Ovary (tissue), 9 donors: ENCODE measurements around the gene TSC2. TPM values are rescaled to one million over a fixed set of nuclear protein-coding genes. Genes with fewer than 3 reads are reported as not detected.
A peak's percentile ranks its signal among the peaks of the same experiment; 100 is the strongest.

Source experiments
- DNase-seq, 5 donors: peaks; one replicate each; pipeline ENCODE4 v3.0.0-alpha.2; 2019 to 2020
- H3K27ac ChIP-seq, 2 donors: fragments of 200-600 bp; one replicate each; pipeline versions ENCODE4 v1.5.1 to v1.8.0; 2019 to 2022
- H3K27me3 ChIP-seq: fragments of 200-600 bp; one replicate; pipeline ENCODE4 v1.8.0; 2022
- H3K36me3 ChIP-seq: fragments of 200-600 bp; sonication (generic); one replicate; pipeline ENCODE4 v1.5.1; 2019
- H3K4me1 ChIP-seq: one replicate; pipeline ENCODE4 v1.8.1; 2013; ENCODE audit warnings: mild to moderate bottlenecking, moderate library complexity; ENCODE audit not compliant: insufficient read depth
- H3K4me3 ChIP-seq: fragments of 200-600 bp; sonication (generic); one replicate; pipeline ENCODE4 v1.5.1; 2017
- H3K9me3 ChIP-seq, 2 donors: fragments of 200-600 bp in 1 of 2; sonication (generic) in 1 of 2; one replicate each; pipeline versions ENCODE4 v1.5.1 to v1.8.1; 2013 to 2019; ENCODE audit warnings: mild to moderate bottlenecking in 1 of 2, moderate library complexity in 1 of 2
- EP300 ChIP-seq: sonication (generic); formaldehyde crosslinking; IDR thresholded peaks from one replicate; pipeline ENCODE4 v1.6.1; 2017; ENCODE audit warnings: antibody characterized with exemption
- POLR2A ChIP-seq: fragments of 450-650 bp; IDR thresholded peaks from one replicate; pipeline ENCODE4 v1.6.1; 2017; ENCODE audit warnings: antibody characterized with exemption, mild to moderate bottlenecking, moderate library complexity
- WGBS, 3 donors: extraction: QIAGEN DNeasy Blood & Tissue Kit in 1 of 3; methylation state at CpG; one replicate each; pipeline versions ENCODE4 v1.1.5 to v1.1.7; 2013 to 2017; 5-methylcytosine and 5-hydroxymethylcytosine counted together
- intact Hi-C, 4 donors: fragments of 100-400 bp; cut with DNase I; formaldehyde crosslinking; loops; one replicate each; pipeline versions ENCODE4 v1.11.0 to v1.15.1; 2022 to 2023
- polyA plus RNA-seq, 2 donors: library from polyadenylated mRNA; stranded (reverse); fragments of 200-250 nt in 1 of 2; fragments of 350-450 nt in 1 of 2; fragmentation: Illumina TruSeq in 1 of 2; extraction: RNeasy Lipid Tissue Mini Kit (QIAGEN cat#74804) in 1 of 2; gene quantifications; one replicate each; pipeline ENCODE4 v1.2.3, GENCODE V29; 2013 to 2014
- total RNA-seq, 7 donors: library from RNA; depleted of rRNA in 2 of 7; stranded (reverse); fragments of >200 nt in 2 of 7; fragmentation: NEBNext Ultra II Directional in 3 of 7; extraction: Animal tissue kit (Norgen Biotek cat#: 25700) in 3 of 7; gene quantifications; one replicate each; pipeline versions ENCODE4 v1.1.0 to v1.2.4, GENCODE V29; 2016 to 2023
- TF ChIP-seq, protein P1 (sequence below), 3 donors: fragments of 450-650 bp in 2 of 3; fragments of 200-600 bp in 1 of 3; IDR thresholded peaks; one replicate each; pipeline versions ENCODE4 v1.5.1 to v1.8.0; 2016 to 2022; ENCODE audit warnings: antibody characterized with exemption in 3 of 3, mild to moderate bottlenecking in 1 of 3
- donor health status: DM: no; HTN: no; CAD: no; lungs with moderate emphysema.
- donor health status: DM: no; HTN: no; CAD: no.
- donor health status: Bipolar disorder and iron deficiency.
- donor health status: DM: yes; HTN: yes; CAD: no.
- donor health status: DM: no; HTN: no; CAD: no.
- donor health status: DM: yes; HTN: yes; CAD: no.

TSC2 gene
- total and polyA plus RNA-seq, 9 donors = 47.0 to 150 (median 96.0) TPM

DNA sequence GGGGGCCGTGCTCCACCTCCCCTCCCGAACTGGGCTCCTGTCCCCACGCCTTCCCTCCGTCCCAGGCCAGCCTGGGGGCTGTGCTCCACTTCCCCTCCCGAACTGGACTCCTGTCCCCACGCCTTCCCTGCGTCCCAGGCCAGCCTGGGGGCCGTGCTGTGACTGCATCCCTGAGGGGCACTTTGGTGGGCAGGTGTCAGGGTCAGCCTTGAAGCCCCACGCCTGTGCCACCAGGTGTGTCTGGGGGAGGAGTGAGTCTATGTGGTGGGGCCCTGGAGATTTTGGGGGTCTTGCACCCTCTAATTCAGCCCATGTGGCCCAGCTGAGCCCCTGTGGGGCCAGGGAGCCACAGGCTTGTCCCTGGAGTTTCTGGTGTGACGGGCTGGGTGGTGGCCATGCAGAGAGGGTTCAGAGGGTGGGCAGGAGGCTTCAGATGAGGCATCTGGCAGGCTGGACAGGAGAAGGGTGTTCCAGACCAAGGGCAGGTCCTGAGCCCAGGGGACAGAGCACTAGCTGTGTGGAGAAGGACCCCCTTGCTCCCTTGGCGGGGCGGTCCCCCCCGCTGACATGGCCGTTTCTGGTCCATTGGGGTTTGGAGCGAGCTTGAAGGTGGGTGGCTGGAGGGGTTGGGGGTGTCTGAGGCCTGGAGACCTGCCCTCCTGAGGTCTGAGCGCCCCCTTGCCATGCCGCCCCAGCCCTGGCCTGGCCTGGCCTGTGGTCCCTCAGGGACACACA is 12.9 kb upstream of the TSC2 start:
- intact Hi-C loops = no loop called here
- 83 to 87% (median 84%) methylated on average over 13 to 16 of the region's 17 CpGs for WGBS, 3 donors
- no peaks in the 10 kb centered on the region for H3K27me3 ChIP-seq
- no peaks in the 10 kb centered on the region for H3K9me3 ChIP-seq
- TF ChIP-seq POLR2A (no peak), EP300 (no peak)
- TF ChIP-seq, protein P1, sequence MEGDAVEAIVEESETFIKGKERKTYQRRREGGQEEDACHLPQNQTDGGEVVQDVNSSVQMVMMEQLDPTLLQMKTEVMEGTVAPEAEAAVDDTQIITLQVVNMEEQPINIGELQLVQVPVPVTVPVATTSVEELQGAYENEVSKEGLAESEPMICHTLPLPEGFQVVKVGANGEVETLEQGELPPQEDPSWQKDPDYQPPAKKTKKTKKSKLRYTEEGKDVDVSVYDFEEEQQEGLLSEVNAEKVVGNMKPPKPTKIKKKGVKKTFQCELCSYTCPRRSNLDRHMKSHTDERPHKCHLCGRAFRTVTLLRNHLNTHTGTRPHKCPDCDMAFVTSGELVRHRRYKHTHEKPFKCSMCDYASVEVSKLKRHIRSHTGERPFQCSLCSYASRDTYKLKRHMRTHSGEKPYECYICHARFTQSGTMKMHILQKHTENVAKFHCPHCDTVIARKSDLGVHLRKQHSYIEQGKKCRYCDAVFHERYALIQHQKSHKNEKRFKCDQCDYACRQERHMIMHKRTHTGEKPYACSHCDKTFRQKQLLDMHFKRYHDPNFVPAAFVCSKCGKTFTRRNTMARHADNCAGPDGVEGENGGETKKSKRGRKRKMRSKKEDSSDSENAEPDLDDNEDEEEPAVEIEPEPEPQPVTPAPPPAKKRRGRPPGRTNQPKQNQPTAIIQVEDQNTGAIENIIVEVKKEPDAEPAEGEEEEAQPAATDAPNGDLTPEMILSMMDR (IDR thresholded peaks at IDR 0.05) = no peak
- DNase-seq = peak in 1 of 5 donors; percentile 52
- H3K27ac ChIP-seq = peak overlapping the region; percentile 23 to 92
- no peak overlapping the region for H3K4me3 ChIP-seq
- no peaks in the 10 kb centered on the region for H3K36me3 ChIP-seq
- peaks cover 57% of the 10 kb centered on the region for H3K4me1 ChIP-seq

DNA sequence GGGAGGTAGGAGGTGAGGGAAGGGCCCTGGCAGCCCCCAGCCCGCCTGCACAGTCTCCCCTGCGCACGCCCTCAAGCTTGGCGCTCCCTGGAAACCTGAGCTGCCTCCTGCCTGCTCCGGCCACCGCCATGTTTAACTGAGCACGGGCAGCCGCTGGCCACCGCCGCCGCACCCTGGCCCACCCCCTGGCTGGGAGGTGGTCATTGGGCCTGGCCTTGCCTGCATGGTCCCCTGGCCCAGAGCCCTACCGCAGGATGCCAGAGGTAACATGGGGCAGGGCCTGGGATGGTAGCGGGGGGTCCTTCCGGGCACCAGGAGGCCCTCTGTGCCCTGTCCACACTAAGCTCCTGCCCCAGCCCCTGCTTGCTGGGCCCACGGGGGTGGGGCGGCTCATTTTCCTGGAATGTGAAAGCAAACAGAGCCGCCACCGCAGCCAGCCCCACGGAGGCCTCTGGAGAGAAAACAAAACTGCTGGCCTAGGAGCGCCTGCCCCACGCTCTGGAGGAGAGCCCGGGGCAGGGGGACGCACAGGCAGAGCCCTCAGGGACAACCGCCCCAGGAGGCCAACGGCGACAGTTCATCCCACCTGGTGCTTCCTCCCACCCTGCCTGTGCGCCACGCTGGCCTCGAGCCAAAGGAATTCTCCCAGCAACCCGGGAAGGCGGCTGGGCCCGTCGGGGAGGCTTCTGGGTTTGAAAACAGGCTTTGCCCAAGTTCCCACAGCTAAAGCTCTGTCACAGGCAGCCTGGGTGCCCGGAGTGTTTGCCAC is 12.2 kb upstream of the TSC2 start:
- intact Hi-C loops = no loop called here
- DNase-seq = peak; percentile 78 to 85 (median 82)
- no peaks in the 10 kb centered on the region for H3K9me3 ChIP-seq
- H3K36me3 ChIP-seq = no peaks in the 10 kb centered on the region
- peak overlapping the region; percentile 23 to 92 for H3K27ac ChIP-seq
- H3K4me3 ChIP-seq = peak overlapping the region; percentile 2
- TF ChIP-seq, protein P1 (IDR thresholded peaks at IDR 0.05) = no peak
- TF ChIP-seq POLR2A (no peak), EP300 (no peak)
- H3K27me3 ChIP-seq = no peaks in the 10 kb centered on the region
- peaks cover 64% of the 10 kb centered on the region for H3K4me1 ChIP-seq
- 14 to 28% (median 18%) methylated on average over 34 of the region's 34 CpGs for WGBS, 3 donors

DNA sequence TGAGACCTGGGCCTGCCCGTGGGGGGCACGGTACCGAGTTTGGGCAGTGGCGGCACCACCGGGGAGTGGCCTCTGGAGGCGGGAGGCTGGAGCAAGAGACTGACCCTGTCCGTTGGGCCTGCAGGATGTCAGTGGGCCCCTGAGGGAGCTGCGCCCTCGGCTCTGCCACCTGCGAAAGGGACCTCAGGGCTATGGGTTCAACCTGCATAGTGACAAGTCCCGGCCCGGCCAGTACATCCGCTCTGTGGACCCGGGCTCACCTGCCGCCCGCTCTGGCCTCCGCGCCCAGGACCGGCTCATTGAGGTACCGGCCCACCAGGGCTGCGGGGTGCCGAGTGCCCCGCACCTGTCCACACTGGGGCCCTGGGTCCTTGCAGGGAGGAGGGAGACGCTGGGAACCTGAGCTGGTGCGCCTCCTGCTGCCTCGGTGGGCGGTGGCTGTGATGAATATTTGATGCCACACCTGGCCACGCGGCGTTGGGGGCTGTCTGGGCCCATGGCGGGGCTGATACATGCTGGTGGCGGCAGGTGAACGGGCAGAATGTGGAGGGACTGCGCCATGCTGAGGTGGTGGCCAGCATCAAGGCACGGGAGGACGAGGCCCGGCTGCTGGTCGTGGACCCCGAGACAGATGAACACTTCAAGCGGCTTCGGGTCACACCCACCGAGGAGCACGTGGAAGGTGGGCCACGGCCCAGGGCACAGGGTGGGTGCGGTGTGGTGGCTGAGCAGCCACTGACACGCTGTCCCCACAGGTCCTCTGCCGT is 11.4 kb upstream of the TSC2 start:
- peak overlapping the region; percentile 89 to 92 for H3K27ac ChIP-seq
- whole genome bisulfite sequencing, 3 donors = 76 to 86% (median 77%) methylated on average over 35 to 47 of the region's 47 CpGs
- no peaks in the 10 kb centered on the region for H3K27me3 ChIP-seq
- no peak for DNase-seq
- peak overlapping the region; percentile 2 for H3K4me3 ChIP-seq
- intact Hi-C loops = no loop called here
- no peaks in the 10 kb centered on the region for H3K36me3 ChIP-seq
- peaks cover 67% of the 10 kb centered on the region for H3K4me1 ChIP-seq
- H3K9me3 ChIP-seq = no peaks in the 10 kb centered on the region
- no peak for TF ChIP-seq EP300
- TF ChIP-seq, protein P1 (IDR thresholded peaks at IDR 0.05) = no peak
- no peak for TF ChIP-seq POLR2A

DNA sequence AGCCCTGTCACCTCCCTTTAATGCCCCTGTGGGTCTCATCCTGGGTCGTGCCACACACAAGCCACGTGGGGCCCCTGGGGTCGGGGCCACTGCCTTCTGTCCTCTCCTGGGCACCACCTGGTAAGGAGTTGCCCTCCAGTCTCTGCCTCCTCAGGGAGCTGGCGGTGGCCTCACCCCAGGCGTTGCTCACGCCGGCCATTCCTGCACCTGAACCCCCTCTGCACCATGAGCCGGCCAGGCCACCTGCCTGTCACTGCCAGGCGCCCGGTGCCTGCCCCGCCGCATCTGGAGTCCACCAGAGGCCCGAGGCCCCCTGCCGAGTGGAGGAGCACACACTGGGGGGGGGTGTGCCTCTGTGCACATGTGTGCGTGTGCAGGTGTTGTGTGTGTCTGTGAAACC is 10.7 kb upstream of the TSC2 start:
- no peaks in the 10 kb centered on the region for H3K9me3 ChIP-seq
- peak in 1 of 5 donors; percentile 53 for DNase-seq
- TF ChIP-seq POLR2A (no peak), EP300 (no peak)
- TF ChIP-seq, protein P1 (IDR thresholded peaks at IDR 0.05) = no peak
- no peaks in the 10 kb centered on the region for H3K36me3 ChIP-seq
- H3K27me3 ChIP-seq = no peaks in the 10 kb centered on the region
- 77 to 91% (median 88%) methylated on average over 10 to 15 of the region's 15 CpGs for WGBS, 3 donors
- H3K27ac ChIP-seq = peak overlapping the region; percentile 89 to 92
- intact Hi-C loops = no loop called here
- no peak overlapping the region for H3K4me3 ChIP-seq
- peaks cover 69% of the 10 kb centered on the region for H3K4me1 ChIP-seq
